Measurements from ENCODE around the gene PPP3CB. TPM values are rescaled to one million over a fixed set of nuclear protein-coding genes. Genes with fewer than 3 reads are reported as not detected.

PPP3CB gene
- total RNA-seq, 1 donor from 2014 or later = 65.5 TPM

GRCh38 chr10:73509695-73510094 lies 13.9 kb upstream of the PPP3CB start:
- no peak for DNase-seq (ENCODE audit: extremely low spot score, unreplicated experiment)
- Mint-ChIP-seq H3K9me3 (ENCODE audit: unreplicated experiment) (no peaks in the 10 kb centered on the region), H3K27ac (ENCODE audit: unreplicated experiment) (no peak overlapping the region), H3K4me3 (ENCODE audit: unreplicated experiment) (no peak overlapping the region), H3K27me3 (ENCODE audit: unreplicated experiment) (no peaks in the 10 kb centered on the region), H3K36me3 (ENCODE audit: unreplicated experiment) (no peaks in the 10 kb centered on the region), H3K4me1 (ENCODE audit: unreplicated experiment) (no peaks in the 10 kb centered on the region)
- no peak for TF ChIP-seq CTCF (IDR thresholded peaks at IDR 0.05)

DNA sequence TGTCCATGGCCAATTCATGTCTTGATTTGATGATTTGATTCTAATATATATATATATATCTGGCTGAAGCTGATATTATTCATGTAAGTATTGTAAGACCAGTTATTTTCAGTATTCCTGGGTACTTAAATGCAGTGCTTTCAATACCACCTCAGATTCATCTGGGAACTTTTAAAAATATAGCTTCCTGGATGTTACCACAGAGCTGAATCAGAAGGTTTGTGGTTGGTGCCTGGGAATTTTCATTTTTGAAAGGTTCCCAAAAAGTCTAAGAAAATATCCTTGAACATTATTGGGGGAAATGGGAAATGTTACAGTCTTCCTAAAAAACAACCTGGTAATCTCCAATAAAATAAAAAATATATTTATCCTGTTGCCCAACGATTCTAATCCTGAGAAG lies 10.7 kb upstream of the PPP3CB start:
- H3K36me3 Mint-ChIP-seq (ENCODE audit: unreplicated experiment) = no peaks in the 10 kb centered on the region

DNA sequence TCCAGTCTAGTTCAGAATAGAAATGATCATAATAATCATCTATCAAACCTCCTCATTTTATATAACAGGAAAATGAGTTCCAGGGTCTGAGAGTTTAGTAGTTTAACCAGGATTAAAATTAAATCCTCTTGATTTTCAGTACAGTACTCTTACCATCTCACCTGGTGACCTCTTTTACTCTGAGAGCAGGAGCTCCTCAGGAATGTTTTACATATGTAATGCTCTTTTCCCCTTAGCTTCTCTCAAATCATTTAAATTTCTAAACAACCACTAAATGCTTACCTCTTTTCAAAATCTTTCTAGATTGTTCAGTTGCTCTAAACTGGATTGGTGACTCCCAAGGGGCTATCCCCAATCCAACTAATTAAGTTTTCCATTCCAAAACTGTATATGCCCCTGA lies 10.2 kb upstream of the PPP3CB start:
- no peaks in the 10 kb centered on the region for H3K36me3 Mint-ChIP-seq (ENCODE audit: unreplicated experiment)
- H3K27ac Mint-ChIP-seq (ENCODE audit: unreplicated experiment) = no peak overlapping the region
- no peaks in the 10 kb centered on the region for H3K27me3 Mint-ChIP-seq (ENCODE audit: unreplicated experiment)
- no peak for TF ChIP-seq CTCF (IDR thresholded peaks at IDR 0.05)
- DNase-seq (ENCODE audit: extremely low spot score, unreplicated experiment) = no peak
- H3K4me1 Mint-ChIP-seq (ENCODE audit: unreplicated experiment) = no peaks in the 10 kb centered on the region
- H3K4me3 Mint-ChIP-seq (ENCODE audit: unreplicated experiment) = no peak overlapping the region
- no peaks in the 10 kb centered on the region for H3K9me3 Mint-ChIP-seq (ENCODE audit: unreplicated experiment)

More for the DNA sequence above, 10.7 kb upstream of the PPP3CB start:
- no peak overlapping the region for H3K4me3 Mint-ChIP-seq (ENCODE audit: unreplicated experiment)
- no peak for TF ChIP-seq CTCF (IDR thresholded peaks at IDR 0.05)
- H3K27ac Mint-ChIP-seq (ENCODE audit: unreplicated experiment) = no peak overlapping the region
- no peaks in the 10 kb centered on the region for H3K27me3 Mint-ChIP-seq (ENCODE audit: unreplicated experiment)
- no peak for DNase-seq (ENCODE audit: extremely low spot score, unreplicated experiment)
- no peaks in the 10 kb centered on the region for H3K9me3 Mint-ChIP-seq (ENCODE audit: unreplicated experiment)
- H3K4me1 Mint-ChIP-seq (ENCODE audit: unreplicated experiment) = no peaks in the 10 kb centered on the region

DNA sequence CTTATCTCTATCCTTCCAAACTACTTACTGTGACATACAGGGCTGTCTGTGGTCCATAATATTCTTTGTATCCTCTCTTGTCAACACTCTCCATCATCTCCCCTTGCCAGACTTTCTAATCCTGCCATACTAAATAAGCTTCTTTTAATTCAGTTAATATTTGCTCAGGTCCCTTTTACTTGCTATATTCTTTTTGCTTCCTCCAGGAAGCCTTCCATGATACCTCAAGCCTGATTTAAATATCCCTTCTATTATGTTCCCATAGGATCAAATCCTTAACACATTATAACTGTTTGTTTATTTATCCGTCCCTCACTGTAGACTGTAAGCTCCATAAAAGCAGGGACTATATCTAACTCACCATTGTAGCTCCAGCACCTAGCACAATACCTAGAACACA lies 7.2 kb upstream of the PPP3CB start:
- H3K36me3 Mint-ChIP-seq (ENCODE audit: unreplicated experiment) = no peaks in the 10 kb centered on the region
- H3K27ac Mint-ChIP-seq (ENCODE audit: unreplicated experiment) = no peak overlapping the region
- no peaks in the 10 kb centered on the region for H3K9me3 Mint-ChIP-seq (ENCODE audit: unreplicated experiment)
- H3K27me3 Mint-ChIP-seq (ENCODE audit: unreplicated experiment) = no peaks in the 10 kb centered on the region
- TF ChIP-seq CTCF (IDR thresholded peaks at IDR 0.05) = no peak
- H3K4me1 Mint-ChIP-seq (ENCODE audit: unreplicated experiment) = no peaks in the 10 kb centered on the region
- no peak for DNase-seq (ENCODE audit: extremely low spot score, unreplicated experiment)
- H3K4me3 Mint-ChIP-seq (ENCODE audit: unreplicated experiment) = no peak overlapping the region

DNA sequence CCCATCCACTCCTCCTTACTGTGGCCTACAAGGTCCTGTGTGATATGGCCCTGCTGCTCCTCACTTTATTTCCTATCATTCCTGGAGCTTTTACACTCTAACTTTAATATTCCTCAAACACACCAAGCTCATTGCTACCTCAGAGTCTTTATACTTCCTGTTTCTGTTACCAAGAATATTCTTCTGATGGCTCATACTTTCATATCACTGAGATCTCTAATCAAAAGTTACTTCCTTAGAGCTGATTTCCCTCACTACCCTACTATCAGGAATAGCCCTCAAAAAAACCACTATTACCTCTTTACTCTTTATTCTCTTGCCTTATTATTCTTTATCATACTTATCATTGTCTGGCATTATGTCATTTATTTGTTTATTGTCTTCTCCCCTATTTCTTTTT lies 5.8 kb upstream of the PPP3CB start:
- TF ChIP-seq CTCF (IDR thresholded peaks at IDR 0.05) = no peak
- H3K4me1 Mint-ChIP-seq (ENCODE audit: unreplicated experiment) = peaks cover 4% of the 10 kb centered on the region
- no peak overlapping the region for H3K27ac Mint-ChIP-seq (ENCODE audit: unreplicated experiment)
- H3K36me3 Mint-ChIP-seq (ENCODE audit: unreplicated experiment) = no peaks in the 10 kb centered on the region
- no peaks in the 10 kb centered on the region for H3K27me3 Mint-ChIP-seq (ENCODE audit: unreplicated experiment)
- DNase-seq (ENCODE audit: extremely low spot score, unreplicated experiment) = no peak
- no peaks in the 10 kb centered on the region for H3K9me3 Mint-ChIP-seq (ENCODE audit: unreplicated experiment)
- H3K4me3 Mint-ChIP-seq (ENCODE audit: unreplicated experiment) = no peak overlapping the region

All from osteocyte (in vitro differentiated cells).